ENCODE measurements around the gene RHOBTB3.

Gene RHOBTB3

DNA sequence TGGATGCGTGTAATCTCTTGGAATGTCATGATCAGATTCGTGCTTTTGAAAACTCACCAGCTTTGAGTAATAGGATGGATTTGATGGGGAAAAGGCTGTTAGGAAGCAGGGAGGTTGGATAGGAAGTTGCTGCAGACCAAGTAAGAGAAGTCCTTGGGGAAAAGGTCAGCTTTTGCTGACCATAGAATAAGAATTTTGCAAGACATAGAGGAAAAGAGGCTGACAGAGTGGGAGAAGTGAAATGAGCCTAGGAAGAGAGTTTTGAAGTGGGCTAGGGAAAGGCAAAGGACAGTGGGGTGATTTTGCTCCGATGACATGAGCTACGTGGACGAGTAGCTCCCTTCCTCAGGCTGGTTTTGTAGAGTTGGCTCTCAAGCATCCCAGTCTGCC, 31.5 kb downstream of the RHOBTB3 start:
- in situ Hi-C loops (cut with HindIII; ENCODE audit: low sequenced_read_pairs): no loop called here

DNA sequence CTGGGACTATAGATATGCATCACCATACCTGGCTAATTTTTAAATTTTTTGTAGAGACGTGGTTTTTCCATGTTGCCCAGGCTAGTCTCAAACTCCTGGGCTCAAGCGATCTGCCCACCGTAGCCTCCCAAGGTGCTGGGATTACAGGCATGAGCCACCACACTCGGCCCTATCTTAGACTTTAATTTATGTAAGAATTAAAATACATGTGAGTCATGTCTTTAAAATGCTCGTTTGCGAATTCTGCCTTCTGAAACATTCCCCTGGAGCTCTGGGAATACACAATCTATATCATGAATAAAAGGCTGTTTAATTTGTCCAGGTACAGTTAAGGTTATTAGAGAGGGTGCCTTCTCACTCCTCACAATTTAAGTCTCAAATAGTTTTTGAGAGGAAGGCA, 32.8 kb downstream of the RHOBTB3 start:
- in situ Hi-C loops (cut with HindIII; ENCODE audit: low sequenced_read_pairs): no loop called here

DNA sequence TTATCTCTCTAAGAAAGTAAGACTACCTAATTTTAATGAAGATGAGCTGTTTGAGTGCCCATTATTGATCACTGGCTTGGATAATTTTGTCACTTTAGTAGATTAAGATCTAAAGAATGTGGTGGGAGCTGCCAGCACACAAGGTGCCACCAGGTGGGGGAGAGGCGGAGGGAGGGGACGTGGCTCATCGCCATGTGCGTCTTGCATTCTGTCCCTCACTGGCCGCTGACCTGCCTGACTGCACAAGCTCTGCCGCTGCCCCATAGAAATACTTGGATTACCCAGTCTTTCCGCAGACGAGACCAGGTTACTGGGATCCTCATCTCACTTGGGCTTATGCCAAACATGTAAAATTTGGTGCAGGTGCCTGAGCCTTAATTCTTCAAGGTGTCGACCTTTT, 37.6 kb downstream of the RHOBTB3 start:
- in situ Hi-C loops (cut with HindIII; ENCODE audit: low sequenced_read_pairs): no loop called here

DNA sequence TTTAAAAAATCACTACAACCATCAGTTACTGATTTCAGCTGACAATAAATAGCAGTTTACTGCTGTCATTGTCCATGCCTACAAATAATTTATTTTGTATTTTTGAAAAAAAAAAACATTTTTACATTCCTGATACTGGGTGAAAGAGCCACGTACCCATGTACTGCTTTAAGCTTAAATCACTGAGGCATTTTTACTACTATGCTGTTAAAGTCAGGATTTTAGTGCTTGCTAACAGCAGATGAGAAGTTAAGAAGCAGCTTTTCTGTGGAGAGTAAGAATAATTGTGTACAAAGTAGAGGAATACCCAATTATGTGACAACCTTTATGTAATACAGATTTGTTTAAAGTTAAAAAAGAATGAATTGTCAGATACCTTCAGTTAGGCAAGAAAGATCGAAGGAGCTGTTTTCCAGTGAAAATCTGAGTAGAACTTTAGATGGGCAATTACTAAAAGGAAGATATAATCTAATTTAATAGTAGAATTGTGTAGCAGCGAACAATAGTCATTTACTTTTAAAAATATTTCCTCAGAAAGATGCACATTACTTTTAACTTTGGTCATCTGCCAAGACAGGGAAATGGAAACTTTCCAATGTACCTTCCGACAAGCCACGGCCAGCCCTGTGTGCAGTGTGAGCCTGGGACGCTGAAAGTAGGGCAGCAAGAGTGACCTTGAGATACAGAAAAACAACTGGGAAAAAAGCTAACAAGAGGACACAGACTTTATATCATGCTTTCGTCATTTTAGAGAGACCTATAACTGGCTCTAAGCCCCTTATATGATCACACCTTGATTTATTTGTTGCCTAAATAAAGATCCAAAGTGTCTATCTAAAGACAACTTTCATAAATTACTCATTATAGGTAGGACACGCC, 39.9 kb downstream of the RHOBTB3 start:
- in situ Hi-C loops (cut with HindIII; ENCODE audit: low sequenced_read_pairs): no loop called here

DNA sequence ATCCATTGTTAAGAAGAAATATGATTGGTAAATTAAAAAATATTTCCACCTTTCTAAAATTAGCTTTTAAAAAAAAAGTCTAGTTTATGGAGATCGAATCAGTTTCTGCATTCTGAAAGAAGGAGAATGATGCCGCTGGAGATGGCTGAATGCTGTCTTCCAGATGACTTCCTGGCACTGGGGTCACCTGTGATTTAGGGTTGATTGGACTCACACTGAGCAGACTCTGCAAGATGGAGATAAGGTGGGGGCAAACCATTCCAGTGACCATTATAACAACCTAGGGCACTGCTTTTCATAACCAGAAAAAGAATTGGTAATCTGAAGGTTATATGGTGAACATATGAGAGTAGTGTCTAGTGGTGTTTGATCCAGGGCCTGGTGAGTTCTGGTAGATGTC, 40.8 kb downstream of the RHOBTB3 start:
- in situ Hi-C loops (cut with HindIII; ENCODE audit: low sequenced_read_pairs): no loop called here

DNA sequence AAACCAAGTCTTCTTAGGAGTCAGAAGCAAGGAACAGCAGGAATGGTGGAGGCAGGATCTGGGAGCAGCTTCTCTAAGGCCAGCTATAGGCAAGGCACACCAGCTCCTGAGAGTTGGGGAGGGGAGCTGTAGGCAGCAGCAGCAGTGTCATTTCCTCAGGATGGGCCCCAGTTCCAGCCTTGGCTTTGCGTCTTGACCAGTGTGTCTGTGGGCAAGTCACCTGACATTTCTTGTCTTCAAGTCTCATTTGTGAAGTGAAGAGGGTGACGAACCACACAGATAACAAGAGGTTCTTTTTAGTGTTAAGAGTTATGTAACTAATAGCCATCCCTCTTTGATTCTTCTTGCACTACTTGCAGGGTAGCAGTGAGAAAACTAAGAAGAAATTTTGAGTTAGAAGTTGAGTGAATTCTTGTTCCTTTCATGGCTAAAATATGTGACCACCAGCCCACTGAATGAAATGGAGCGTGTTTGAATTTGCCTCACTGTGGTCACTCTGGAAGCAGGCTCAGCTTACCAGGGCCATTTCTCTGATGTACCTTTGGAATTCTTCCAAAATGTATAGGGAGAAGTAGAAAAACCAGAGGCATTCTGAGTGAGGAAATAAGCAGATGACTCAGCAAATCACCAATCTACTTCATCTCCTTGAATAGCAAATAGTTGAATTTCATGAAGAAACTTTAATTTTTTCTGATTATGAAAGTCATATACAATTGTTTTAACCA, 42.4 kb downstream of the RHOBTB3 start:
- in situ Hi-C loops (cut with HindIII; ENCODE audit: low sequenced_read_pairs): no loop called here

DNA sequence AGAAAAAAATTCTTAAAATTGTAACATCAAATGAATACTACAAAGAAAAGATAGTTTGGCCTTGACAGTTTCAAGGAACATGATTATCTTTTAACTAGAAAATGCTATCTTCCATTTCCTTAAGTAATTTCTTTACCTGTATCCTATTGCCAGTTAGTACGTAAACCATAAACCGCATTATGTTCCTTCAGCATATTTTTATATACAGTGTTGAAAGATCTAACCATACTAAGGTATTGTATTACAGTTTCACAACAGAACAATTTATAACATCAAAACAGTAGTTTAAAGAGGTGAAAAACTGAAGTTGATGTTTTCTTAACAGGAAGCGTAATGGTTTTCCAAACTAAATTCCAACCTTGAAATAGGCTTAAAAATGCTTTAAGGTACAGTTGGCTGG, 46.3 kb downstream of the RHOBTB3 start:
- in situ Hi-C loops (cut with HindIII; ENCODE audit: low sequenced_read_pairs): no loop called here

DNA sequence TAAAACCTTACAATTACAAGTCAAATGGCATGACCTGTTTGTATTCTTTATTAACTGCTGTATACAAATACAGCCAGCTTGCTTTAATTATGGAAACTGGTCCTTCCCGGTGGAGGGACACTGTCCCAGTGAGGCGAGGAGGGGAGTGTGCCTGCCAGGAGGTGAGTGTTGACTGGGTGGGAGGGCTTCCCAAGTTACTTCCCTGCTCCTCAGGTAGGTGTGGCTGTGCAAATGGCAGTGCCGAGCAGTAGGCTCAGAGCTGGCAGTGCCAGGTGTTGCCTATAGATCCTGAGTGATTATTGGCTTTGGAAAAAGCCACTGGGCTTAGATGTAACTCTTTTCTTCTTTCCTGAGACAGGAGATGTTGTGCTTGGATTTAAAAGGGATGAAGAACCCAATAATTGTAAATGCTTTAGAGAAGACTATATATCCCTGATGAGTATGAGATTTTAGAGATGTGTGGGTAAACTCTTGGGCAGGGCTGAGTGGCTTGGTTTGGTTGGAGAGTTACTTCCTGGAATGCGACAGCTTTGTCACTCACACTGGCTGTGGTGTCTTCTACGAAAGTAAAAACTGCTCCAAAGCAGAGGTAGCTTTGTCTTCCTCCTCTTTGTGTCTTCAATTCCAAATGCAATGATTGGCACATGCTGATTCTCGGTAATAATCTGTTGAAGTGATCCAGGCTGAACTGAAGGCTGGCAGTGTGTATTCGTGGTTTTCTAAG, 47.7 kb downstream of the RHOBTB3 start:
- in situ Hi-C loops (cut with HindIII; ENCODE audit: low sequenced_read_pairs): no loop called here

DNA sequence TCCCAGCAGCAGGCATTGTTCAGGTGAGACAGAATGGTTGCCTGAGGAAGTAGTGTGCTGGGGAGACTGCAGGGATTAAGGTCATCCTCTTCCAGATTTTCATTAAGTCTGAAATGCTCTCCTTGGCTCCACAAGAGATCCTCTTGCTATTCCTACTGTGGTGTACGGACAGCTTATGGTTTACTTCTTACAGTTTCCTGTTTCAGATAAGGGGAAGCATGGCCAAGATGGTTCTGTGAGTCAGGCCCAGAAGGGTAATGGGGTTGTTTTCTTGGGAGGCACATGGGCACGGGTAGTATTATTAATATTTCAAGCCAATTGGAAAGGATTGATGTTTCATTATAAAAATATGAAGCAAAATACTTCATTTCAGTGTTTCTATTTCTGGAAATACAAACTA, 48.5 kb downstream of the RHOBTB3 start:
- in situ Hi-C loops (cut with HindIII; ENCODE audit: low sequenced_read_pairs): no loop called here

DNA sequence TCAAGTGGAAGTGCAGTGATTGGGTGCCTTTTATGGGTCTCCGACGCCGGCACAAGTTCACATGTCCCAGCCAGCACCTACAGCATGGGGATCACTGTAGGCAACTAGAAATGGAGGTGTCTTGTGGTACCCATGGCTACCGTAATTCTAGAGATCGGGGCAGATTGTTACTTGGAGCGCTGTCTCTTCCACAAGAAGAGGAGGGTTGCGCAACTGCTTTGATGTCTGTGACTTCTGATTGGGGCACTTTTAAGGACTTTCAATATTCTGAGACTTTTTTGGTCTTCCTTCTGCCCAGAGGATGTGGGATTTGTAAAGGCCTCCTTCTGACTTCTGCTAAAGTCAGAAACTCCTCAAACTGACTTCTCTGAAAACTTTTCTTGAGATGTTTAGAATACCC, 49.5 kb downstream of the RHOBTB3 start:
- in situ Hi-C loops (cut with HindIII; ENCODE audit: low sequenced_read_pairs): no loop called here

DNA sequence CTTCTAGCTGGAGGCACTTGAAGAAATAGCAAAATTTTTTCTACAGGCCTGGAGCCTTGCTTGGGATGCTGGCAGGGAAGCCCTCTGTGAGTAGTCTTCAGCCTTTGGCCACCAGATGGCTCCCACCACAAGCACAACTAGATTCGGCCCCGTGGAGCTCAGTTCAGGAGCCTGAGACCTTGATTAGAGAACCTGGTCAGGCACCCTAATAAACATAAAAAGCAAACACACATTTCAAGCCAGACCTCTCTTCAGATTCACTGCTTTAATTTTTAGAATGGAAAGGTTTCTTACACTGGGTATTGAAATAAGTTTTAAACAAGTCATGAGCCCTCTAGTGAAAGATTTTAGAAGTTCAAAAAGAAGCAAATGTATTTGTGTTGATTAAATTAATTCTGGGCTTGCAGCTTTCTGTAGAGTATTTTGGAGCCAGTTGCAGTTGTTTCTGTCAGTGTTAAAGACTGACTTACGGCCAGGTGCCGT, 50.0 kb downstream of the RHOBTB3 start:
- in situ Hi-C loops (cut with HindIII; ENCODE audit: low sequenced_read_pairs): no loop called here

DNA sequence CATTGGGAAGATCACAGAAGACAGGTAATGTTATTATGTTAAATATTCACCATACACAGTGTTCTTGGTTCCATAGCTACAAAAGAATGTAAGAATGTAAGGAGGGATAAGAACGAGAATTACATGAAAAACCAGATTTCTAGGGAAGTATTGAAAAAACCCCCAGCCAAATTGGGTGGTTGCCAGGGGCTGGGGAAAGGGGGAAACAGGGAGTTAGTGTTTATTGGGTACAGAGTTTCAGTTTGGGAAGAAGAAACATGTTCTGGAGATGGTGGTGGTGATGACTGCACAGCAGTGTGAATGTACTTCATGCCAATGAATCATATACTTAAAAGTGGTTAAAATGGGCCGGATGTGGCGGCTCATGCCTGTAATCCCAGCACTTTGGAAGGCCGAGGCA, 51.0 kb downstream of the RHOBTB3 start:
- in situ Hi-C loops (cut with HindIII; ENCODE audit: low sequenced_read_pairs): no loop called here

DNA sequence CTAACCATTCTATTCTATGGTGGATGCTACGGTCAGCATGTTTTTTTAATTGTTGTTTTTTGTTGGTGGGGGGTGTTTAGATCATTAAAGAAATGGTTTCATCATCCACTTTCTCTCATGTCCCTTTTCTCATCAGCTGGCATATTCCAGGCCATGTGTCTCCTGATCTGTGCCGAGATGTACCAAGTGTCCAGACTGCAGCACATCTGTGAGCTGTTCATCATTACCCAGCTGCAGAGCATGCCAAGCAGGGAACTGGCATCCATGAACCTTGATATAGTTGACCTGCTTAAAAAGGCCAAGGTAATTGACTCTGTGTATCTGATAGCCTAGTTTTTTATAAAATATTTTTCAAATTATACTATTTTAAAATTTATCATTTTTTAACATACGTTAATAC, 52.5 kb downstream of the RHOBTB3 start:
- in situ Hi-C loops (cut with HindIII; ENCODE audit: low sequenced_read_pairs): no loop called here

DNA sequence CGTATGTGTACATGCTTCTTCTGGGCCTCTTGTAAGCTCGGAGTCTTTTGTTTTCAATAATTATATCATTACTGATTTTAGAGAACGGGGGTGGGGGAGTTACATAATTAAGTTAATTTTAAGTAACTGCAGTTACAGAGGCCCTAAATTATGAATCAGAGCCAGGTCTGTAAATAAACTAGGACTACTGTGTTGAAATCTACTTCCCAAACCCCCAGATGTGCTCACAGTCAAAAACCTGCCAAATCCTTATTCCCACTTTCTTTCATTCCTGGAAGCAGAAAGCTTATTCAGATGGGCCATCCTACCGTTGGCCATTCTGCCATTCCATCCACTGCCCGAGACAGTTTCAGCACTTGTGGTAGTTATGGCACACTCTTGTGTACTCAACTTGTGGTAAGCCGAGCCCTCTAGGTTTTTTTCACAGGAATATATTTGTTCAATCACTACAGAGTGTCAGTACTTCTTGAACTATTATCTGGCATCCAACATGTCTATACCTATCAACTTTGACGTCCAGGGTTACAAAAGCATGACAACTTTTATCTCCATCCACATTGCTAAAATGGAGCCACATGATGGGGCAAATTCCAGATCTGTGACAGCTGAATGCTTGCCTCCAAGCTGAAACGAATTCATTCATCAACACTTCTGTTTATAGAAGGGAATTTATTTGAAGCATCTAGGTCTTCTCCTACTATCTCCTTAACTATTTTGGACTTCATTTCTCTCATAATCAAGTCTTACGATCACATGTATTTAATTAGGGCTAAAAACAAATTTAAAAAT, 53.6 kb downstream of the RHOBTB3 start:
- in situ Hi-C loops (cut with HindIII; ENCODE audit: low sequenced_read_pairs): no loop called here

DNA sequence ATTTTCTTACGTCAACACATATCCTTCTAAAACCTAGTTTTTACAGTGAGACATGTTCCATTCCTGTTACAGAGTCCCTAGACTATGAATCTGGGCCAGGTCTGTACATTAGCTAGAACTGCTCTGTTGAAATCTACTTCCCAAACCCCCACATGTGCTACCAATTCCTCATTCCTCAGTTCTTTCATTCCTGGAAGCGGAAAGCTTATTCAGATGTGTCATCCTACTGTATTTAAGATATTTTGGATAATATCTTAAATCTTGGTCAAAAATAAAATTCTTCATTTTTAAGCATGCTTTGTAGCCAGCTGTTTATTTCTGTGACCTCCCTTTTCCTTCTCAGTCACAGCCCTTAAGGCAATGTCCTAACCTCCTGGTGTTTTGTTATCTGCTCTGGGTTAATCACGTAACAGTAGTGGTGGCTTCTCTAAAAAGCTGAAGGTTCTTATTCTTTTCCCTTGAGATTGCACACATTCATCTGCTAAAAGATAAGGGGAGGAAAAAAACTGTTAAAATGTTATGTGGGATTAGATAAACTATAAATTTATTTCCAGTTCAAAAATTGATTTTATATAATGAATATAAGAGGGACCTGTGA, 55.8 kb downstream of the RHOBTB3 start:
- in situ Hi-C loops (cut with HindIII; ENCODE audit: low sequenced_read_pairs): no loop called here

DNA sequence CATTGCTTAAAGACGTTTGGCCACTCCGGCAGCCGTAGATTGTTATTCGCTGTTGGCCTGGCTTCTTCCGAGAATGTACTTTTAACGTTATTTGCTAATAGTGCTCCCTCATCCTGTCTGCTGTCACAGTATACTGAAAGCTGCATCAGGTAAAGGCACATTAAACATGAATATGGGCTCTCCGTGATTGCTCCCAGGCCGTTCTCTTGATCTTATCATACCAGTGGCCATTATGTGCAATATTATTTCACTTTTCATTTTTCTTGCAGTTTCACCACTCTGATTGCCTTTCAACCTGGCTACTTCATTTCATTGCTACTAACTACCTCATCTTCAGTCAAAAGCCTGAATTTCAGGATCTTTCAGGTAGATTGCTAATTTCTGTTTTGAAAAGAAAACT, 57.4 kb downstream of the RHOBTB3 start:
- in situ Hi-C loops (cut with HindIII; ENCODE audit: low sequenced_read_pairs): no loop called here

DNA sequence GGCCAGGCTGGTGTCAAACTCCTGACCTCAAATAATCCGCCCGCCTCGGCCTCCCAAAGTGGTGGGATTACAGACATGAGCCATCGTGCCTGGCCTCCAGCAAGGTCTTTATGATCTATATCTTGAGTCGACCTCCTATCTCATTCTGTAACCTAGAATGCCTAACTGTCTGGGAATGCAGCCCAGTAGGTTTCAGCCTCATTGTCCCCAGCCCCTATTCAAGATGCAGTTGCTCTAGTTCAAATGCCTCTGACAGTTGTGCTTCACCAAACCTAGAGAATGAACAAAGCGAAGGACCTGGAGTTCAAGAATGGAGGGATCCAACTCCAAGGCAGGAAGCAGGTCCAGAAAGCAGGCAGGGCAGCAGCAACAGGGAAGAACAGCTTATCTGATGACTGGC, 60.6 kb downstream of the RHOBTB3 start:
- in situ Hi-C loops (cut with HindIII; ENCODE audit: low sequenced_read_pairs): no loop called here

DNA sequence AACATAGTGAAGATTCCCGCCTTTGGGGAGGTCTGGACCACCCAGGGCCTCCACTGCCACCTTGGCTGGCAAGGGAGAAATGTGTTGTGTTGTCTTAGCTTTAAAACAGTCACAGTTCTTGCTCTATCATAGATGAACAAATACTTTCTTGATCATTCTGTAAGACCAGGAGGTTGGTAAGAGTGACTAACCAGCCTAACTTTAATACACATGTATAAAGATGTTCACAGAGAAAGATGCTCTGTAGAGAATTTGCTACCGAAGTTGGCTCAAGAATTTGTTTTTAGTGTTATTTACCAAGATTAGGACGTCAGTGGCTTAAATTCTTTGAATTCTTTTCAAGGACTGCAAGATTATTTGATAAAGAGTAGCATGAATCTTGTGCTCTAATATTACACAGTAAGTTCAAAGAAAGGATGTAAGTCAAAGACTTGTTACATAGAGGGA, 63.0 kb downstream of the RHOBTB3 start:
- in situ Hi-C loops (cut with HindIII; ENCODE audit: low sequenced_read_pairs): no loop called here

DNA sequence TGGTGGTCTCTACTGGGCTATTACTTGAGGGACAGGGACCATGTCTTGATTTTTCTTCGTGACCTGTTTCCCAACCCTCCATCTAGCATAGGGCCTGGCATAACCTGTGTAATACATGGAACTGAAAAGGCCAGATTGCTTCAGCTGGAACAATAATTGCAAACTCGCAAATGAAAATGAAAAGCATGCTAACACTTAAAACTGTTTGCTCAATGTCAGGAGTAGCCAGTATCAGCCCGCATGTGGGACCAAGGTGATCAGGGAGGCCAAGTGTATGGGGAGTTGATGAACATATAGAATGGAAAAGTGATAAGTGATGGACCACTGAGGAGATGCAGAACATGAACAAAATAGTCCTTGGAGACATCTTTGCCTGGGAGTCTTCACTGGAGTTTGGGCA, 66.2 kb downstream of the RHOBTB3 start:
- in situ Hi-C loops (cut with HindIII; ENCODE audit: low sequenced_read_pairs): no loop called here

DNA sequence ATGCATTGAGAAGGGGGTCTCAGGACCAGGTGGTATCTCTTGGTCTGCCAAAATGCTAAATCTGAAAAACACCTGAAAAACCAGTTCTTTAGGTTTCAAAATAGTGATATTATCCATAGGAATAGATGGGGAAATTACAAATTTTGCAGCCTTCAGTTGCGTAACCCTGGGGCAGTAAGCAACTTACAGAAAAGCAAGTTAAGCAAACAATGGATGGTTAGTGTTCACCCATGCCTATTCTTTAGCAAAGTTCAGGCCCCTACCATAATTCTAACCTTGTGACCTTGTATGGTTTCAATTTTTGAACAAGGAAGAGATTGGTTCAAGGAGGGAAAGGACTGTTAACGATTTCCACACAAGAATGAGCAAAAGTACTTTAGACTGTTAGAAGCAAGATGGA, 66.9 kb downstream of the RHOBTB3 start:
- in situ Hi-C loops (cut with HindIII; ENCODE audit: low sequenced_read_pairs): no loop called here
